Activated CD8-positive, alpha-beta memory T cell treated with anti-CD3 and anti-CD28 coated beads for 48 hours (primary cell): ENCODE results near the gene TM4SF18.

Experiments
- DNase-seq, 3 experiments: peaks; one replicate each; pipeline ENCODE4 v3.0.0-alpha.2; 2020; ENCODE audit warnings: low read depth in 2 of 3, low spot score in 2 of 3

The TM4SF18 gene

DNA sequence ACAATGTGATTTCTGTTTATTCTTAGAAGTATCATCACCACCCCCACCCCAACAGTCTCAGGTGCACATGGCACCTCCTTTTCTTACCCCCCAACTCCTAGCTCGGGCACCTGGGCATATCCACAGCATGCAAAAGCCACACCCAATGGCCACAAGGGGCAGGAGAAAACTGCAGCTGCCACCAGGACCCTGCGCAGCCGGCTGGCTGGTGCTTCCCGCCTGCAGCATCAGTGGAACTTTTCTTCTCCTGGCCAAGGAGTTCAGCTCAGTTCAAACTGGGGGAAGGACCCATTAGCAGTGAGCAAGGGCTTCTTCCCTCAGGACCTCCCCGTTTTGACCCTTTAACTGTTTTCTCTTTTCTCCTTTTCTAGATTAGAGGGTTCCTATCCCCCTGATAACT lies 44.8 kb downstream of the TM4SF18 start:
- DNase-seq = no peak

DNA sequence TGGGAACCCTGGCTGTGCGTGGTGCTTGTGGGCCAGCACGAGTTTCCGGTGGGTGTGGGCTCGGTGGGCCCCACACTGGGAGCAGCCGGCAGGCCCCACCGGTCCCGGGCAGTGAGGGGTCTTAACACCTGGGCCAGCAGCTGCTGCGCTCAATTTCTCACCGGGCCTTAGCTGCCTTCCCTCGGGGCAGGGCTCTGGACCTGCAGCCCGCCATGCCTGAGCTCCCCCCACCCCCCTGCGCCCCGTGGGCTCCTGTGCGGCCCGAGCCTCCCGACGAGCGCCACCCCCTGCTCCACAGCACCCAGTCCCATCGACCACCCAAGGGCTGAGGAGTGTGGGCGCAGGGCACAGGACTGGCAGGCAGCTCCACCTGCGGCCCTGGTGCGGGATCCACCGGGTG lies 49.4 kb downstream of the TM4SF18 start:
- DNase-seq = no peak

DNA sequence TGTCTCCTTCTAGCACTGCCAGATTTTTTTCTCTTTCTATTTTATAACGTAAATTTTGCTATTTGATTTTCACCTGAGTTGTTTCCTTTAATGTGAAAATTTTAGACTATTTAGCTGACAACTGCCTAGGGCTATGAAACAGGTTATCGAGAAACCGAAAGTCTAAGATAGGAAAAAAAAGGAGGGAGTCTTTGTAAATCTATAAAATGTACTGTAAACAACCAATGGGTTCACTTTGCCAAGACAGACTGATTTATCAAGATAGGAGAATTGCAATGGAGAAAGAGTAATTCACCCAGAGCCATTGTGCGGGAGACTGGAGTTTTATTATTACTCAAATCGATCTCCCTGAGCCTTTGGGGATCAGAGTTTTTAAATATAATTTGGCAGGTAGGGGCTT lies 50.0 kb downstream of the TM4SF18 start:
- no peak for DNase-seq

DNA sequence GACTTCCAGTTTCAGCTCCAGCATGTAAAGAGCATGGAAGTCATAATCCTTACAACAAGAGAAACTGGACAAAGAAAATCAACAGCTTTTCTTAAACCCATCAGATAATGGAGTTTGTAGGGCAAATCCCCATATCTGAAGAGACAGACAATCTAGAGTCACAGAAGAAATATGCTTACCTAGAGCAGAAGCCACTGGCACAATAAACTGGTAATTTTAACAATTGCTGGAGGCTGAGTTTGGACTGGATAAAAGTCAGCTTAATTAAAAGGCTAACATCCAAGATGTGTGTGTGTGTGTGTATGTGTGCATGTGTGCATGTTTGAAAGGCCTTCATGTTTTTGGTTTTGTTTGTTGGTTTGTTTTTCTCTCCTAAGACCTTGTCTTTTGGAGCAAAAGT lies 50.6 kb downstream of the TM4SF18 start:
- DNase-seq = no peak

DNA sequence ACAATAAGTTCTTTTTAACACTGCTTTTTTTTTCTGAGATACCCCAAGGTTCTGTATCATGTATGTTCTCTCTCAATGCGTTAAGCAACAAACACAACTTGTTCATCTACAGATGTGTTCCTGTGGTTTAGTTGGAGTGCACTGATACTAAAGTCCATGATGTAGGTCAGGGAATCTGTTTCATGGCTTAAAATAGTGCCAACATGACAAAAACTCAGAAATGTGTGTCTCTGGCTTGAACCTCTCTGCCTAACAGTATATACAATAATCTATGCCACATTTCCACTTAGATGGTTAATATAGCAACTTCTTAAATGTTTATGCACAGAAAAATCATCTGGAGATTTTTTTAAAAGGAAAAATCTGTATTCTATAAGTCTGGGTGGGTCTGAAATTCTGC lies 51.1 kb downstream of the TM4SF18 start:
- DNase-seq = no peak

DNA sequence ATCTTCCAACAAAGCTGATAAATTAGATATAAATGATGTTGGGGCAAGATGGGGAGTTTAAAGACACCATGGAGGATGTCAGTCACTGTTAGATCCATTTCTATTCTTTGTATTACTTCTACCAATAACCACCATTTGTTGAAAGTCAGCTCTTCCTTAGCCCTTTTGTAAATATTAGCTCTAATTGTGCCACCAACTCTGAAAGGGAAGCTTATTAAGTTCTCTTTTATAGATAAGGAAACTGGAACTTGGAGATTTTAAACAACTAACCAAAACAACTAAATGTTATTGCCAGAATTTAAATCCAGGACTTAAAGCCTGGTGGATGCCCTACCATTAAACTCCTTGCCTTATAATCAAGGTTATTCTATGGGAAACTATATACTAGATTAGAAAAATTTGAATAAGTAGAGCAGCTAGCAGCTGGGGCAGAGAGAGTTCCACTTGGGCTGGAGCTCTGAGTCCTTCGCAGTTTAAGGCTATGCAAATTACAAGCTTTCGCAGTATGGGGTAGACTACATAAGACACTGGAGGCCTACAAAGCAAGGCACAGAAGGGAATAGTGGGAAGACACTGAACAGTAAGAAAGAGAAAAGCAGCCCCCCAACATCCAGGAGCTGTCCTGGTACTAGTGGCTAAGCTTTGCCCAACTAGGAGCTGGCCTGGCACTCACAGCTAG lies 52.6 kb downstream of the TM4SF18 start:
- DNase-seq = no peak

DNA sequence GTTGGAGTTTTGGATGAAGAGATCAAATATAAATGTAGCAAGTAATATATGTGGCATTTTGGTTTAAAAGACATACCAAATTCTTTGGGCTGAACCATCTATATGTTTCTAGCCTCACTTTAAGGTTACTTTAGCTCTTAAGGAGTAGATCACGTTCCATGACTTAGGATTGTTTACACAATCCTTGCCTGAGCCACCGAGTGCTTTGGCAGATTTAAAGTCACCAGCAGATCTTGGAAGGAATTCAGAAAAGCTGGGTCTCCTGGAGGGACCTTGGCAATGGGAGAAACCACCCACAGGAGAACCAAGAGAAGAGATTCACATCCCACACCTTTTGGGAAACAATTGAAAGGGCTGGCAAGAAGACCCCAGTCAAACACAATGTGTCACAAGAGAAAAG lies 54.5 kb downstream of the TM4SF18 start:
- DNase-seq = no peak

DNA sequence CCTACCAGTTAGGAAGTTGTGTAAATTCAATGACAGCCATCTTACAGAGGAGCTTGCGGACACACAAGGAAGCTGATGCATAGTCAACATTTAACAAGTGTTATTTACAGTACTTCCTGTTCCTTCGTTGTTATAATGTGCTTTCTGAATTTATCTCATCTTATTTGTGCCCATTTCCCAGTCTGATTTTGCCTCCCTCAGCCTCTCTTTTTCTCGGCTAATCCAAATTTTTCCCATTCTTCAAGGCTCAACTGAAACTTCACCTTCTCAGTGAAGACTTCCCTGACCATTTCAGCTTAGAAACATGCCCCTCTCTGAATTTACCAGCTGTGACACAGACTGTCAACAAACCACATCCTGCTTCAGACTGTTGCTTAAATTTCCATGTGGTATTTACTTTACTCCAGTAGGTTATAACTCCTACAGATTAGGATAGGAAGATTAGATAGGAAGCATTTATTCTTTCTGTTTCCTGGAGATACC lies 56.1 kb downstream of the TM4SF18 start:
- DNase-seq = no peak

DNA sequence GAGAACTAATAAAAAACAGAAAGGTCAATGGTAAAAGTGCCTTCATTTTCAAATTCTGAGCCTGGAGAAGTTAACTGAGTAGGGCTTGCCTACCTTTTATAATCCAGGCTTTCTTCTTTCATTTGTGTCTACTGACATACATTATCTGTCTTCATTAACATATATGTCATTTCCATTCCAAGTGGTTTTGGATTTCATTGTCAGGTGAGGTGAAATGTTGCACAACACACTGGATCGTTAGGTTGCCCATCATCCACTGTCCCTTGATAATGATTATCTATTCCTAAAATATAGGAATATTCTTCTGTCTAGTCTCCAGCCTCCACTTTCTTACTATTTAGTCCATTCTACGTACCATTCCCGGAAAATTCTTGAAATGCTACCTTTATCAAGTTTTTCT lies 56.8 kb downstream of the TM4SF18 start:
- no peak for DNase-seq

DNA sequence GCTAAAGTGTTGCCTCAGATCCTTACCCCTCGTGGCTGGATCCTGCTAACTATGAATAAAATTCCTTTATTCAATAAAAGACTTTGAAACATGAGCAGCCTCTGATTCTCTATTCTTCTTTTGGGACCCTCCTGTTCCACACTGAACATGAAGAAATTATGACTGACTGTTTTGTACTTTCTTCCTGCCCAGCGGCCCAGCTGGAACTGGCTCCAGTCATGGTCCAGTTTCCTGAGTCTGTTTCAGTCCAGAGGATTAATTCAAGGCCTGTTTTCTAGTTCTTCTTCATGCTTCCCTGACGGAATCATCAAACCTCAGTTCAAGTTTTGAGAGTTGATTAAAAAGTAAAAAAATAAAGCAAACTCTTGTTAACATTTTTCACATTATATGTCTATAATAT lies 59.2 kb downstream of the TM4SF18 start:
- DNase-seq = no peak

DNA sequence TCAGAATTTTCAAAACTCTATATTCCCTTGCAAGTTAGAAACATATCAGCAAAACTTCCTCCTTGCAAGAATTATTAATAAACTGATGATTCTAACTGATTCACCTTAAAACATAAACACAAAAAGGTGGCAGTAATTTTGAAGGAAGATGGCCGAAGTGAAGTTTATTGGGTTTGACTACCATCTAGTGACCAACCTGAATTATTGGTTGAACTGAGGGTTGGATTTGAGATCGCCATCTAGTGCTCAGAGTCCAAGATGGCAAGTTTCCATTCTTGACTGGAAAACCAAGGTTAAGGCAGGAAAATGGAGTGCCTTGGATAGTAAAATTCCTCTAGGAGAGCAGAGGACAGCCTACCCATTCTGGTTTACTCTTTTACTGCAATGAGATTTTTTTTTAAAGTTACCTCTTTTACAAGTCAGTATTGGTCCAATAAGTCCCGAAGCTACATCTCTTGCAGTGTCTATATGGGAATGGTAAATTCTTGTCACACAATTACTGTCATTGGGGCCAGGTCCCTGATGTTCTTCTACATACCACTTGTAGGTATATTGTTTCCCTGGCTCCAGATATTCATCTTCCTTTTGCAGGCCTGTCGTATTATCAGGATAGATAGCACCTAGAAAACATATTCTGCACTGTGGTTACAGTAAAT lies 60.2 kb downstream of the TM4SF18 start:
- DNase-seq = no peak

DNA sequence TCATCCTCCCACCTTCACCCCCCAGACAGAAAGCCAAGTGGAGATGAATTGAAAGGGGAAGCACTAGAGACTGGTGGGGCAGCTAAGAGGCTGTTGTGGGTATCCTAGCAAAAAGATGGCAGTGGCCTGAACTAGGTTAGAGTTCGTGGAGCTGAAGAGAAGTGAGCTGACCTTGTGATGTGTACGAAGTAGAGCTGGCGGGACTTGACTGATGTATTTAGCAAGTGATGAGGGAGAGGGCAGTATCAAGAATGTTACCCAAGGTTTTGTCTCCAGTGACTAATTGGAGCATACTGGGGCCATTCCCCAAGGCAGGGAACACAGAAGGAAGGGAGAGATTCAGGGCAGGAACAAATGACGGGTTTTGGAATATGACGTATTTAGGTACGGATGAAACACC lies 61.8 kb downstream of the TM4SF18 start:
- no peak for DNase-seq

DNA sequence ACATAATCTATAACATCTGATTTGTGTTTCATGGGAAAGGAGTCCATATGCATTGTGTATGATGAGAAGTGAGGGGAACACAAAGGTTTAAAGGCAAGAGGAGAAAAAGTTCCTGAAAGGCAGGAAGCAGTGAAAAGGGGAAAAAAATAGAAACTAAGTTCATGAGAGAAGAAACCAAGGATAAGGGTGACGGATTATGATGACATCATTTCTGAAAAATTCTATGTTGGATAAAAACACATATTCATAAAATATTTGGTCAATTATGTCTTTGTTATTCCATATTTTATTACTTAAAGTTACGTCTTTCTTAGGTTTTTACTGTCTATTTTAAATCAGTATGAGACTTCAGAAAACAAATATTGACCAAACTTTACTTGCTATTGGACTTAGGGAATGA lies 63.3 kb downstream of the TM4SF18 start:
- no peak for DNase-seq

DNA sequence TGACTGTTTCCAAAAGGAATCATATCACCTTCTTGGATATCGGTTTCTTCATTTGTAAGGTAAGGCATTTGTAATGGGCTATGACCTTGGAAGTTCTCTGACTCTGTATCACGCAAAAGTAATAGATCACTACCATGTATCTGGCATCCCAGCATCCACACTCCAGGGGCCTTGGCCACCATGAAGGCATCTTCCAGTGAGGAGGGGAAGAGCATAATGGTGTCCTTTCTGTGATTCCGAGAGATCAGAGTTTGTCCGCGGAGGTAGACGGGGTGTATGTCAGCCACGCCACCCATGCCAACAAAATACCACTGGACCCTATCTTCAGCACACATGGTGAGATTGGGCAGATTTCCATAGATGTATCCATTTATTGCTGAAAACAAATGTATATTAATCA lies 63.7 kb downstream of the TM4SF18 start:
- DNase-seq = no peak
